Measurements from ENCODE around the gene HGS. TPM values are rescaled to one million over a fixed set of nuclear protein-coding genes. Genes with fewer than 3 reads are reported as not detected.

Gene HGS
- total and polyA plus RNA-seq, 2 of the 8 experiments (the other 6 are each of a cell fraction or from before 2014, with no cell fraction given) = 80.8 to 99.7 TPM

DNA sequence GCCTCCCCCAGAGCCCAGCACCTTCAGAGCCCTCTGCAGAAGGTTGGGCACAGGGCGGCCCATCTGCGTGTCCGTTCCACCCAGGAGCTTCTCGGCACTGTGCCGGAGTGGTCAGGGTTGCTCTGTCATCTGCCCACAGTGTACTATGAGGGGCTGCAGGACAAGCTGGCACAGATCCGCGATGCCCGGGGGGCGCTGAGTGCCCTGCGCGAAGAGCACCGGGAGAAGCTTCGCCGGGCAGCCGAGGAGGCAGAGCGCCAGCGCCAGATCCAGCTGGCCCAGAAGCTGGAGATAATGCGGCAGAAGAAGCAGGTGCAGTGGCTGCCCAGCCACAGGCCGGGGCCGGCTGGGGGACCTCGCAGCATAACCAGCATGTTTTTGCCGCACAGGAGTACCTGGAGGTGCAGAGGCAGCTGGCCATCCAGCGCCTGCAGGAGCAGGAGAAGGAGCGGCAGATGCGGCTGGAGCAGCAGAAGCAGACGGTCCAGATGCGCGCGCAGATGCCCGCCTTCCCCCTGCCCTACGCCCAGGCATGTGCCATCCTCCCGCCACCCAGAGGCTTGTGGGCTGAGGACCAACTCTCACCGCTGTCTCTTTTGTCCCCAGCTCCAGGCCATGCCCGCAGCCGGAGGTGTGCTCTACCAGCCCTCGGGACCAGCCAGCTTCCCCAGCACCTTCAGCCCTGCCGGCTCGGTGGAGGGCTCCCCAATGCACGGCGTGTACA lies 12.6 kb downstream of the HGS start (continued):
- no peak for TF ChIP-seq EGR1 (IDR thresholded peaks at IDR 0.05; ENCODE audit: borderline replicate concordance, low read depth, low read length)
- no peak for TF ChIP-seq BACH1 (IDR thresholded peaks at IDR 0.05; ENCODE audit: low read length)
- no peak for TF ChIP-seq TAF7 (optimal IDR thresholded peaks at IDR 0.05; ENCODE audit: borderline replicate concordance, low read depth, low read length)

Measured in H1 (cell line).